ENCODE results near the gene AIG1. TPM values are rescaled to one million over a fixed set of nuclear protein-coding genes. Genes with fewer than 3 reads are reported as not detected.
"Not testable (repeated sequence)": the region's sequence is repeated elsewhere in the genome, so short reads cannot be mapped to it uniquely, and the experiment has no call there.

The AIG1 gene
- total RNA-seq, 1 donor from 2014 or later = 46.4 TPM

GRCh38 chr6:143163621-143164020 lies 102.9 kb downstream of the AIG1 start:
- no peak for DNase-seq (ENCODE audit: low spot score)

- DNase-seq (ENCODE audit: low spot score) = no peak
Observed at GRCh38 chr6:143164565-143165105, 103.9 kb downstream of the AIG1 start.

- no peak for DNase-seq (ENCODE audit: low spot score)
Observed at GRCh38 chr6:143165315-143165855, 104.7 kb downstream of the AIG1 start.

GRCh38 chr6:143166247-143166695 lies 105.6 kb downstream of the AIG1 start:
- DNase-seq (ENCODE audit: low spot score) = no peak

- no peak for DNase-seq (ENCODE audit: low spot score)
Observed at GRCh38 chr6:143167224-143167623, 106.5 kb downstream of the AIG1 start.

GRCh38 chr6:143168396-143168816 lies 107.7 kb downstream of the AIG1 start:
- DNase-seq (ENCODE audit: low spot score) = not testable (repeated sequence)

- no peak for DNase-seq (ENCODE audit: low spot score)
Observed at GRCh38 chr6:143169440-143169839, 108.8 kb downstream of the AIG1 start.

- DNase-seq (ENCODE audit: low spot score) = no peak
Observed at GRCh38 chr6:143174516-143174915, 113.8 kb downstream of the AIG1 start.

GRCh38 chr6:143174951-143175350 lies 114.3 kb downstream of the AIG1 start:
- no peak for DNase-seq (ENCODE audit: low spot score)

- no peak for DNase-seq (ENCODE audit: low spot score)
Observed at GRCh38 chr6:143176090-143177021, 115.7 kb downstream of the AIG1 start.

GRCh38 chr6:143177706-143178105 lies 117.0 kb downstream of the AIG1 start:
- DNase-seq (ENCODE audit: low spot score) = no peak

GRCh38 chr6:143179096-143179495 lies 118.4 kb downstream of the AIG1 start:
- no peak for DNase-seq (ENCODE audit: low spot score)

GRCh38 chr6:143179901-143180612 lies 119.4 kb downstream of the AIG1 start:
- no peak for DNase-seq (ENCODE audit: low spot score)

GRCh38 chr6:143180826-143181225 lies 120.1 kb downstream of the AIG1 start:
- DNase-seq (ENCODE audit: low spot score) = no peak

GRCh38 chr6:143183666-143184065 lies 123.0 kb downstream of the AIG1 start:
- DNase-seq (ENCODE audit: low spot score) = no peak

GRCh38 chr6:143185288-143185687 lies 124.6 kb downstream of the AIG1 start:
- no peak for DNase-seq (ENCODE audit: low spot score)

GRCh38 chr6:143187238-143187923 lies 126.7 kb downstream of the AIG1 start:
- no peak for DNase-seq (ENCODE audit: low spot score)

GRCh38 chr6:143188292-143188691 lies 127.6 kb downstream of the AIG1 start:
- no peak for DNase-seq (ENCODE audit: low spot score)

GRCh38 chr6:143191361-143191760 lies 130.7 kb downstream of the AIG1 start:
- DNase-seq (ENCODE audit: low spot score) = no peak

GRCh38 chr6:143192766-143193165 lies 132.1 kb downstream of the AIG1 start:
- no peak for DNase-seq (ENCODE audit: low spot score)

- no peak for DNase-seq (ENCODE audit: low spot score)
Observed at GRCh38 chr6:143193571-143194094, 132.9 kb downstream of the AIG1 start.
